RPMI8226 (cell line): ENCODE data around the gene GNA12.
"Not testable (repeated sequence)": the region's sequence is repeated elsewhere in the genome, so short reads cannot be mapped to it uniquely, and the experiment has no call there.

Source experiments
- DNase-seq: peaks from one replicate; pipeline ENCODE4 v3.0.0-alpha.2; 2015

GNA12 gene

DNA sequence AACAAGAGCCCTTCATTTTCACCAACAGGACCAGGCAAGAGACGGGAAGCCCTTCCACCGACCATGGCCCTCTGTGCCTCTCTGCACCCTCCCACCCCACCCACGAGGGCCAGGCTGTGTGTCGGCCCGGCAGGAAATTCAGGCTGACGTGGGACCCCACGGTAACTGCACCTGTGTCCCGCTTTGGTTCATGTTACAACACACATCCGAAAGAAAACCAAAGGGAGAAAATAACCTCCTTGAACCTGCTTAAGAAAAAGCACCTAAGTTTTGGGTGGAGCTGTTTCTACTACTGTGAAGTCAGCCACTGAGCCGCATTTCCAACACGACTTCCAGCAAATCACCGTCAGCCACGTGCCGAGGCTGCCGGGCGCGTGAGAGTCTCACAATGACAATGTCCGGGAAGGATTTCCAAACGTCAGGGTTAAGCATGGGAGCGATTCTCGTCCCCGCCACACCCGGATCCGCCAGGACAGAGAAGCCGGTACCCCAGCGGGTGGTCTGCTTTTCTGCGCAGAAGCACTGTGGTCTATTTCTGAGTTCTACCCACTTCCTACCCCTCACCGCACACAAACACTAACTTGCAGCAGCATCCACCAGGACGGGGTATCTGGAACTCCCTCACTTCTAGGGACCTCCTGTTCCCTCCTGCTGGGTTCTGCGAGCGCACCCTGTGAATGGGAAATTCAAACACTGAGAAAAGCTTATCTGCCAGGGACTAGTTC is 119.5 kb downstream of the GNA12 start:
- no peak for DNase-seq

DNA sequence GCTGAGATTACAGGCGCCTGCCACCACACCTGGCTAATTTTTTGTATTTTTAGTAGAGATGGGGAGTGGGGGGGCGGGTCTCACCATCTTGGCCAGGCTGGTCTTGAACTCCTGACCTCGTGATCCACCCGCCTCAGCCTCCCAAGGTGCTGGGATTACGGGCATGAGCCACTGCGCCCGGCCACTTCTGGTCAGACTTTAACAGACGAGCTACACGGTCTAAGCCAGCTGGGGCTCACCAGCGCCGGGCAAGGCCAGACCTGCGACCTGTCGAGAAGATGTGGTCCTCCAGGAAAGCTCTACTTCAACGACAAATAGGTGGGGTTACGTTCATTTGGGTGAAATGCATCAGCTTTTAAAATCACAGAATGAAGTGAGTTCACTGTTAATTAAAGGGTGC is 120.1 kb downstream of the GNA12 start:
- not testable (repeated sequence) for DNase-seq

DNA sequence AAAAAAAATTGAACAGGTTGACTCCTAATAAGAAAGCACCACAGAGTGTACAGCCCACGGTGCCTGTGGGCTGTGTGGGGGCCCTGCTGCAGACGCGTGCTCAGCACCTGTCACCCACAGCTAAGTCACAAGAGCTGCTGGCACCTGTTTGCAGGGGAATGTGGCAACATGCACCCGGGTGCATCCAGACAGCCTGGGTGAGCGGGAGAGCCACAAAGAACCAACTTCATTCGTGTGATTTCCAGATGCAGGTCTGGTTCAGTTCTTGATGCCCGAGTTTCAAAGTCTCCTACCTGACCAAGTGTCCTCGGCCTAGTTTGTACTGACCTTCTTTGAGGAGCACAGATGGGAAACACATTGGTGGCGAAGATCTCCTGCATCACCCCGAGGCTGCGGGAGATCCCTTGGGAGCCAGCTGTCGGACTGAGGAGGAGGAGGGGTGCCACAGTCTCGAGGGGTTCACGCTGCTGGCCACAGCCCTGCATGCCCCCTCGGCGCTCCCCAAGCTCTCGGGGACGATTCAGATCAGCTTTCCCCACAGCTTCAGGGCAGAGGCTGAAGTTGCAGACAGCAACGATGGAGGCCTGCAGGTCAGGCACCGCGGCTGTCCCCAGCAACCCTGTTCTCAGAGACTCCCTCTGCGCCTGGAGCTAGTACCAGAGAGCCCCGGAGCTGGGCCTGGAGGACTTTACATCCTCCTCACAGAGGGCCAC is 120.8 kb downstream of the GNA12 start:
- no peak for DNase-seq

DNA sequence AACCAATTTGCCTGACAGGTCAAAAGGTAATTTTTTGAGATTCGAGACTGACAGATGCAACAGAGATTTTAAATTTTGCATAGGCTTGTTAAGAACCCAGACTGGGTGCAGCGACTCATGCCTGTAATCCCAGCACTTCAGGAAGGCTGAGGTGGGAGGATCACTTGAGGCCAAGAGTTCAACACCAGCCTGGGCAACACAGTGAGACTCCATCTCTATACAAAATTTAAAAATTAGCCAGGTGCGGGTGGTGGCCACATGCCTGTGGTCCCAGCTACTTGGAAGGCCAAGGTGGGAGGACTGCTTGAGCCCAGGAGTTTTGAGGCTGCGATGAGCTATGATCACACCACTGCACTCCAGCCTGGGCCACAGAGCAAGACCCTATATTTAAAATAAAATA is 121.5 kb downstream of the GNA12 start:
- DNase-seq, result no peak

DNA sequence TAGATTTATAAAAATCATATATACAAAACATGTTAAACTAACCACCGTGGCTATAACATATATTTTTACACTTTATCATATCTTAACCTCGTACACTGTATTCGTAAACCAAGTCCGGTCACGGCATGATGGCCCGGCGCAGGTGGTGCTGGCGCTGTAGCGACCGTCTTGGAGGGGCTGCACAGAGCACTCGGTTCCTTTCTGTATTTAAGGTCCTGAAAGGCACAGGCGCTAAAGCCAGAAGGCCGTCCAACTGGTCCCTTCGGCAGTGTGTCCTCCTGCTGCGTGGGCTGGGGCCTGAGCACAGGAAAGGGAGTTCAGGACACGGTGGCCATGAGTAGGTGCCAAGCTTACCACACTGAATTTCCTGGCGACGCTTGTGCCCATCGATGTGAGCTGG is 122.3 kb downstream of the GNA12 start:
- DNase-seq, result no peak

DNA sequence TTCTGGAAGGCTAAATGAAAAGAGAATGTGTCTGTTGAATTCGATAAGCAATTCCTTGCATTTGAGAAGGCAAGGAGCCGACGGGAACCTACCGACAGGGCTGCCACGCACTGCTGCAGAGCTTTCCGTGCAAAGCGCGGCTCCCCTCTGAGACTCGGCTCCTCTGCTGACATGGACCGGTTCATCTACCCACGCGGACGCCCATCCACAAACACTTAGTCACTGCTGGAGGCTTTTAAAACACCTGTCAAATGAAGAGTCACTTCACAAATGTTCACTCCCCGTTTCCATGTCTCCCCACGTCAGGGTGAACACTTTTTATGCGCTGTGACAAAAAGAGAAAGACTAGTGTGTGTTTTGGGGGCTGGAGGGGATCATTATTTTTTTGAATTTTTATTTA is 124.1 kb downstream of the GNA12 start:
- DNase-seq, result no peak

DNA sequence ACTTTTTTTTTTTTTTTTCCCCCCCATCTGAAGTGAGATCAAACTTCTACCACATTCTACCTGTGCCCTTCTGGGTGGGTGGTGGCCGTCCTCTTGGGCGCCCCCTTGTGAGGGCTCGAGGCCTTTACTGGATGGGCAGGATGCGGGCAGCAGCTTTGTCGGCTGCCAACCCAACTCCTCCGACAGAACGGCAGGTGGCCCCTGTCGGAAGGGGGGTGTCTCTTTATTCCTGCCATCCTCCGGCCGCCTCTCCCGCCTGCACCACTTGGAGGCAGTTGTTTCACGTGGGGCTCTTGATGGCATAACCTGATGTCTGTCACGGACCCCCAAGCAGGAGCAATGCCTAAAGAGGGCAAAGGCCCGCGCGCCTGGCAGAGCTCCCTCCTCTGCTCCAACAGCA is 125.1 kb downstream of the GNA12 start:
- DNase-seq, result peak; percentile 42

DNA sequence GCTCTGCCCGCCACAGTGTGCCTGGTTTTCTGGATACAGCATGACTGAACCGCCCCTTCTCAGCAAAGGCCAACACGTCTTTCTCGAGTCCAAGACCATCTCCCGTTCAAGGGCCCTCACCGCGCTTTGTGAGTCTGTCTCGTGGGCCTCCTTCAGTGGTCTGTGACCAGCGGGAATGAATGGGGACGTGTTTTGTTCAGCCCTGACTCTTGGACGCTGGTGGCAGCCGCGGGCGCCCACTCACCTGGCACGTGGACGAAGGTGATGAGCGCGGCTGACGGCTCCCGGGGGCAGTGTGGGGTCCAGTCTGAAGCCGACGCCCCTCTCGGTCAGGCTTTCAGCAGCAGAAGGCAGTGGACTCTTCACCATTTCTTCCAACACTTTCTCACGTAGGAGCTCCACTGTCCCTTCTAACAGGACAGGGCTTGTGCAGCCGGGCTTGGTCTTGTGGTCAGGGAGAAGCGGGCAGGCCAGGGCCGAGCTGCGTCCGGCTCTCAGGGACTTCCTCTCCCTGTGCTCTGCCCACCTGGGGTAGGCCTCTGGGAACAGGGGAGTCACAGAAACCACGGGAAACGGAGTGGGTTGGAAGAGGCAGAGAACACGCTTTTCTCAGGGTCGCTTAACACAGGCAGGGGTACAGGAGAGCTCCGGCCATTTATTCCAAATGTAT is 125.7 kb downstream of the GNA12 start:
- DNase-seq, result no peak

DNA sequence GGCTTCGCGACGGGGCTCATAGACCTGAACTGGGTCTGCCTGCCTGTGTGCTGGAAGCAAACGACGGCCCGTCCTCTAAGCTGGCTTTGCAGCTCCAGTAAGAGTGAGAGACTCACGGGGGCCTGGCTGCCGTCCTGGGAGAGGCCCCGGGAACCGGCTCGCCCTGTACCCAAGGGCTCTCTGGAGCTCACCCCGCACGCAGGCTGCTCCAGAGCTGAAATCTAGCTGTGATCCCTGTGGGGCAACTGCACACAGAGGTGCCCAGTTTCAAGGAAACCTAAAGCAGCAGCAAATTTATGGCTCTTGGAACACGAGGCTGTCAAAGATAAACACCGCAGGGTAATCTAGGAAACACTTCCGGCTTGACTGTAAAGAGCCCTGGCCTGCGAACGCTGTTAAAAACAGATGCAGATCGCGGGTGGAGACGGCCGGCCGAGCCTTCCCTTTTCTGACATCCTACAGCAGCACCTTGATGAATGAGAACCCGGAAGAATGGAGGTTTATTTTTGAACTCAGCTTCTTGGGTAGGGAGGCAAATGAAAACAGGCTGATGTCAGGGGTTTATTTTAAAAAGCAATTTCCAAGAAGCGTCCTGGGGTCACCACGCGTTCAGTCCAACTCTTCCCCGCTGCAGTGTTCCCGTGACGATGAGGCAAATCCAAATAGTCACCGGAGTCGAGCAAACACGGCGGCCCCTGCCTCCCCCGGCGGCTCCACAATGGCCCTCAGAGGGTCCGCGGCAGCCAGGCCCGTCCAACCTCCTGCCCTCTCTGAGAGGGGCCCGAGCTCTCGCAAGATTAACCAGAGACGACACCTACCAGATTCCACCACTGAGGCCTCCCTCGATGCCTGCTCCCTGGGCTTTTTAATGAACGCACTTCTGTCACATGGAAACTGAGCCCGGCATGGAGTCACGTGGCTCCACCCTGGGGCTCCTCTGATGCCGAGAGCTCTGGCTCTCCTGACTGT is 126.5 kb downstream of the GNA12 start:
- no peak for DNase-seq

DNA sequence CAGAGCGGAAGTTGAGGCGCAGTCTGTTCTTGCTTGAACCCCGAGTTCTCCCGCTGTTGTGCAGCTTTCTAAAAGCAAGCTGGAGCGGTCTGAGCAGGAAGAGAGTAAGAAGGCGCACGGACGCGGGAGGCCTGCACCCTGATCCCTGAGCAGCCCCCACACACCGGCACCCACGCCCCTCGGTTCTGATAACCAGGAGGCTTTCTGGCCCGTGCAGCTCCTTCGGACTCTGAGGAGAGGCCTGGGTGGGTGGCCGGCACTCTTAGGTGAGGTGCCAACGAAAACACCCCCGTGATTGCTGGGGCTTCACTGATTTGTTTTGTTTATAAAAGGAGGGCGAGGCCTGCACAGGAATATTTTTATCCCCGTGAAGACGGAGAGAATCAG is 127.2 kb downstream of the GNA12 start:
- no peak for DNase-seq

DNA sequence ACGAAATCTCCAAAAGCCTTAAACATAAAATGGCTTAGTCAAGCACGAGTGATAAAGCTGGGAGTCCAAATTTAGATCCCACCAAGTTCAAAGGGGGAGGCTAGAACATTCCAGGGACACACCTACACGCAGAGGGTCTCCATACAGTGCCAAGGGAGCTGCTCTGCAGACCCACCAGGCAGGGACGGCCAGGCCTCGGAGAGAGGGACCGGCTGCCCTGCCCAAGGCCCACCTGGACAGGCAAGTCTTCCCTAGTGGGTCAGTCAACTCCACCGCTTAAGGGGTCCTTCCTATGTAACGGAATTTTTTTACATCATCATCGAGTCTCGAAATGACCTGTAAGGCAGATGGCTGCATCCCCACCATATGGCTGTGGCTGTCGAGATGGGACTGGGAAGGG is 127.6 kb downstream of the GNA12 start:
- DNase-seq, result no peak

DNA sequence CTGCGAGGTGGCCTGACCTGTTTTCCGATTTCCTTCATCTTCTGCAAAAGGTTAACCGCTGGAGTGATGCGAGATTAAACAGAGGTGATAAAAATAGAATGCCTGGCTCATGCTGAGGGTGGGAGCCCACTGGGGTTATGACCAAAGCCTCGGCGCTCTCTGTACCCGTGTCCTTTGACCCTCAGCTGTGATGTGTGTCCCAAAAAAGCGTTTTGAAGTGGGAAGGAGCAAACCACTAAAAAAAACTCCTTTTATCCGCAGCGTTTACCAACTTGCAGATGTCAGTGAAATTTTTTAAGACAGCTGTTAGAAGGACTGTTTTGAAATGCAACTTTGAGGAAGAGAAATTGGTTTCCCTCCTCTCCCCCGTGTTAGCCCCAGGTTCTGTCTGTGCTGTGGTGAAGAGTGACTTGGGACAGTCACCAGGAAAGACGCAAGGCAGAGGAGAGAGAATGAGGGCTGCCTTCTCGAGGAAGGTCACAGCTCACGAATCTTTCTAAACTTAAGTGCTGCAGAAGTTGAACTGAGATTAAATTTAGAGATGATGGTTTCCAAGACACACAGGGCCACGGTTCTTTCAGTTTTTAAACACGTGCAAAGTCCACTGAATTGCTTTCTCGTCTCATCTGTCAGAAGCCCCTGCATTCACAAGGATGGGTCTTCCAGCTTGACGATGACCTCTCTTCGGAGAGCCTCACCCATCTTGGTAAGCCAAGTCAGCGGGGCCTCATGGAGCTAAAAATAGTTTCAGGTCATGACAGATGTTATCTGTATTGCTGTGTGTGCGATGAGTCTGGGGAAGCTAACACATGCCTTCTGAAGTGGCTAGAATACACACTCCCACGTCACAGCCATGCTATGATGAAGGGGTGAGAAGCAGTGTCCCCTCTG is 128.5 kb downstream of the GNA12 start:
- DNase-seq, result peak; percentile 49

DNA sequence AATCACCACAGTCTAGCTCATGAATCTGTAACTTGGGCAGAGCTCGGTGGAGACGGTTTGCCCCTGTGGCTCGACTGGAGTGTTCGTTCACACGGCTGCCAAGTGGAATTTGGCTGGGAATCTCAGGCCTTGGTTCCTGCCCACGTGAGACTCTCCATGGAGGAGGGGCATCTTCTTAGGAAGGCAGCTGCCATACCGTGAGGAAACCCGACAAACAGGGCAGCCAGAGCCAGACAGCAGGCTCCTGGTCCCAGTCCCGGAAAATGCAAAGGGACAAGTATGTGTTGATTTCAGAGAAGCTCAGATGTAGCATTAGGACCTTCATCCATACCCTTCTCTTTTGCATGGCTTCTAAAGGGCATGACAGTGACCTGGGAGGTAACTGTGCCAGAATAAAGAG is 129.5 kb downstream of the GNA12 start:
- no peak for DNase-seq

DNA sequence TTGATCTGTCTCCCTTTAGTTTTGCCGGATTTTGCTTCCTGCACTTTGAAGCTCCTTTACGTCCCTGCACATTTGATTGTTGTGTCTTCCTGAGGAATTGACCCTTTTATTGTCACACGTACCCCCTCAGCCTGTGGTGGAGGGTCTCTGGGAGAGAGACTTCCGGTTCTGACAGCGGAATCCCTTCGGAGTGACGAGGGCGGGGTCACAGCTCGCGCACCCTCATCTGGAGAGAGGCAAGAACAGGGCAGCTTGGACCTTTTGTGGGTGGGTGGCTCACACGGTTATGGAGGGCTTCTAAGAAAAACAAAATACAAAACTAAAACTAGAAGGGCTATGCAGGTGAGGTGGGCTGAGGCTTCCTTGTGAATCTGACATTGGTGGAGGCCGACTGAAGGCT is 130.1 kb downstream of the GNA12 start:
- DNase-seq, result no peak

DNA sequence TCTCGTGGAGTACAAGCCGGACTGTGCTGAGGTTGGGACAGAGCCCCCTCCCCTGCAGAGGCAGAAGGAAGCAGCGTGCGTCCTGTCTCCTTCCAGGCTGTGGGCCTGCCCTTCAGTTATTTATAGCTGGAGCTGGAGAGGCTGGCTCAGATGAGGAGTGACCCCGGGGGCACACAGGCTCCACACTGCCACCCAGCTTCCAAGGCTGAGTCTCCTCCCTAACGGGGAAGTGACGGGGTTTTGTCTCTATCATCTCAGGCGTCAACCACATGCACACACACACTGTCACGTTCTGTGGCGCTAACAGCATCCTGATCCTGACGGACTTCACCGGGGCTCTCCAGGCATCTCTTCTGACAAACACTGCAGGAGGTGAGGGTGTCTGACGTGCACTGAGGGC is 130.7 kb downstream of the GNA12 start:
- no peak for DNase-seq

DNA sequence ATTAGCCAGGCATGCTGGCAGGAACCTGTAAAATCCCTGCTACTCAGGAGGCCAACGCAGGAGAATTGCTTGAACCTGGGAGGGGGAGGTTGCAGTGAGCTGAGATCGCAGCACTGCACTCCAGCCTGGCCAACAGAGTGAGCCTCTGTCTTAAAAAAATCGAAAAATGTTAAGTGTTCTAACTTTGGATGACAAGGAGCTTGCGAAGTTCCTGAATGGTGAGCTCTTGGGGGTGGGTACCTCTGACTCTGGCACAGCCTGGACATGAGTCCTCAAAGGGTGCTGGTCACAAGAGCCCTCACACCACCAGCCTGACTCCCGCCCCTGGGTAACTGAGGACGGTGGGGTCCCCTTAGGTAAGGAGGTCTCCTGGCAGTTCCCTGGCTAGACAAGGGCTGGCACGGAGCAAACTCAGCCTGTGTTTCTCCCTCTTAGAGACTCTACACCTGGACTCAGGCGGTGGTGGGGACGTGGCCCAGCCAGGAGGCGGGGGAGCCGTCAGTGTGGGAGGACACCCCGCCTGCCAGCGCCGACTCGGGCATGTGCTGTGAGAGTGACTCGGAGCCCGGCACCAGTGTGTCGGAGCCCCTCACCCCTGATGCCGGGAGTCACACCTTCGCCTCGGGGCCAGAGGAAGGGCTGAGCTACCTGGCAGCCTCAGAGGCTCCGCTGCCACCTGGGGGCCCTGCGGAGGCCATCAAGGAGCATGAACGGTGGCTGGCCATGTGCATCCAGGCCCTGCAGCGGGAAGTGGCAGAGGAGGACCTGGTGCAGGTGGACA is 132.0 kb downstream of the GNA12 start:
- no peak for DNase-seq

DNA sequence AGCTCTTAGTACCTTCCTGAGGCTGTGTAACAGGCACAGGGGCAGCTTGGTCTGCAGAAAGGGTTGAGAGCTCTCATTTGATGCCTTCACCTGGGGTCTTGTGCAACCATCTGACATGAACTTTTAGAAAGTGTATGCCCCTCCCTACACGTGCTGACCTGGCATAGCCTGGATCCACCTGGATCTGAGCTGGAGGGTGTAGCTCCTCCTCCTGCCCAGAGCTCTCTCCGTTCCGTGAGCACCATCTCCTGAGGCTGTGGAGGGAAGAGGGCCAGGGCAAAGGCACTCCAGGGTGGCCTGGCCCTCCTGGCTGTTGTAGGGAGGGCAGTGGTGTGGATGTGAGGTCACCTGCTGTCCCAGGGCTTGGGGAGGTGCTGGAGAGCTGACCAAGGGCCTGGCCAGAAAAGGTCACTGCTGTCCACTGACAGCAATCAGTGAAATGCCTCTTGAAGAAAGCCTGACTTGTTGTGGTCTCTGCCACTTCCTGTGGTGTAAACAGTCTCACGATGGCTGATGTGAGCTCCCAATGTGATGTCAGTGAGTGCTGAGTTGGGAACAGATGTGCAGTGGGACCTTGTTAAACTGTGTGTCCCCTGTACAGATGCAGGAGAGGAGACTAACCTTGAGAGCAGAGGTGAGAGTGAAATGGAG is 133.1 kb downstream of the GNA12 start:
- peak; percentile 71 for DNase-seq

DNA sequence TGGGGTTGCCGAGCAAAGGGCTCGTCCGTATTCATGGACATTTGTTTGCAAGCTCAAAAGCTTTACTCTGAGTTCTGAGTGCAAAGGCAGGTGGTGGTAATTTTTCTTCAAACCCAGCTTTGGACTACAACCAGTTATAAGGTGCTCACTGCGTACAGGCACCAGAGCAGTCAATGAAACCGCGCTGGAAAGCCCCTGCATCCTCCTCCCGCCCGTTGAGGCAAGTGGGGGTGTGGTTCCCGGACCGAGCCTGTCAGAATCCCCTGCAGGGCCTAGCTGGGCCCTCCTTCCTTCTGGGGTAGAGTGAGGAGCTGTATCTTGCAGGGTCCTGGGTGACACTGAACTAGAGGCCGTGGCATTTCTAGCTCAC is 133.8 kb downstream of the GNA12 start:
- DNase-seq, result no peak

DNA sequence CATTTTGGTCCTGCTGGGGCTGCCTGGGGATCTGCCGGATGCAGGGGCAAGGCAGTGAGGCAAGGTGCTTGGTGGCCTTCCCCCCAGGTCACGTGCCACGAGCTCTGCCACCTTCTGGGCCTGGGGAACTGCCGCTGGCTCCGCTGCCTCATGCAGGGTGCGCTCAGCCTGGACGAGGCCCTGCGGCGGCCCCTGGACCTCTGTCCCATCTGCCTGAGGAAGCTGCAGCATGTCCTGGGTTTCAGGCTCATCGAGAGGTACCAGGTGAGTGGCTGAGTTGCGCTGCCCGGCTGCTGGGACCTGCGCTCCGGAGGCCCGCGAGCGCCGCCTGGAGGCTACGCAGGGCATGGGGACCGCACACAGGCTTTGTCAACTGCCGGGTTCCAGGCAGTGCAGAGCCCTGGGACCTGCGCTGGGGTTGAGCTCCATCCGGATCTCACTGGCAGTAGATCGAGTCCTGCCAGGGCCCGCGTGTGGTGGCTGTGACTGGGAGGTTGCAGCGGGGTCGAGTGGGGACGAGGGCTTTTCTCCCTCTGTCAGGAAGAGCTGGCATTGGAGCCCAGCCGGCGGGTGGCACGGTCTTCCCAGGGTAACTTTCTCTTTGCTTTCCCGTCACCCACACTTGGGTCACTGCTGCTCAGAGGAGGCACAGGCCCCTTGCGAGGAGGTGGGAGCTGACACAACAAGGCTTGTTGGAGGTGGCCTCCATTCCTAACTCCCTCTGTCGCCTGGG is 134.4 kb downstream of the GNA12 start:
- DNase-seq, result peak; percentile 89
